OCI-LY3 (cell line): ENCODE results near the gene HAGHL.
"Not testable (repeated sequence)": the region's sequence is repeated elsewhere in the genome, so short reads cannot be mapped to it uniquely, and the experiment has no call there.

Experiments used
- EZH2phosphoT487 ChIP-seq: fragments of 200-600 bp; shearing (Covaris generic); IDR thresholded peaks from 2 replicates; pipeline ENCODE4 v1.6.1; 2018; ENCODE audit warnings: antibody characterized with exemption, mixed run types, low read depth
- TF ChIP-seq, protein P1 (sequence below): fragments of 200-600, 300-600 bp; sonication (generic); IDR thresholded peaks from 2 replicates; pipeline ENCODE4 v1.5.1; 2014; ENCODE audit warnings: antibody characterized with exemption, low read length, low read depth

DNA sequence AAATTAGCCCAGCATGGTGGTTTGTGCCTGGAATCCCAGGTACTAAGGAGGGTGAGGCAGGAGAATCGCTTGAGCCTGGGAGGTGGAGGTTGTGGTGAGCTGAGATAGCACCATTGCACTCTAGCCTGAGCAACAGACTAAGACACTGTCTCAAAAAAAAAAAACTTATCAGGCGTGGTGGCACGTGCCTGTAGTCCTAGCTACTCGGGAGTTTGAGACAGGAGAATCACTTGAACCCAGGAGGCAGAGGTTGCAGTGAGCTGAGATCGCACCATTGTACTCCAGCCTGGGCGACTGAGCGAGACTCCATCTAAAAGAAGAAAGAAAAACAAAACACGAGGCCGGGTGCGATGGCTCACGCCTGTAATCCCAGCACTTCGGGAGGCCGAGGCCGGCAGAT lies 16.0 kb downstream of the HAGHL start:
- TF ChIP-seq, protein P1, sequence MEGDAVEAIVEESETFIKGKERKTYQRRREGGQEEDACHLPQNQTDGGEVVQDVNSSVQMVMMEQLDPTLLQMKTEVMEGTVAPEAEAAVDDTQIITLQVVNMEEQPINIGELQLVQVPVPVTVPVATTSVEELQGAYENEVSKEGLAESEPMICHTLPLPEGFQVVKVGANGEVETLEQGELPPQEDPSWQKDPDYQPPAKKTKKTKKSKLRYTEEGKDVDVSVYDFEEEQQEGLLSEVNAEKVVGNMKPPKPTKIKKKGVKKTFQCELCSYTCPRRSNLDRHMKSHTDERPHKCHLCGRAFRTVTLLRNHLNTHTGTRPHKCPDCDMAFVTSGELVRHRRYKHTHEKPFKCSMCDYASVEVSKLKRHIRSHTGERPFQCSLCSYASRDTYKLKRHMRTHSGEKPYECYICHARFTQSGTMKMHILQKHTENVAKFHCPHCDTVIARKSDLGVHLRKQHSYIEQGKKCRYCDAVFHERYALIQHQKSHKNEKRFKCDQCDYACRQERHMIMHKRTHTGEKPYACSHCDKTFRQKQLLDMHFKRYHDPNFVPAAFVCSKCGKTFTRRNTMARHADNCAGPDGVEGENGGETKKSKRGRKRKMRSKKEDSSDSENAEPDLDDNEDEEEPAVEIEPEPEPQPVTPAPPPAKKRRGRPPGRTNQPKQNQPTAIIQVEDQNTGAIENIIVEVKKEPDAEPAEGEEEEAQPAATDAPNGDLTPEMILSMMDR = not testable (repeated sequence)
- TF ChIP-seq EZH2phosphoT487 = not testable (repeated sequence)
